RWPE2 (cell line): ENCODE measurements around the gene LILRA1.
"Not testable (repeated sequence)": the region's sequence is repeated elsewhere in the genome, so short reads cannot be mapped to it uniquely, and the experiment has no call there.

Experiments
- ATAC-seq: fragments of 200-7000 bp; cut with Tn5 transposase; 3 replicates; pipeline ENCODE4 v1.9.1; 2021; ENCODE audit warnings: low read depth
- DNase-seq: peaks from one replicate; pipeline ENCODE4 v3.0.0-alpha.2; 2020; ENCODE audit warnings: low spot score
- H3K27ac ChIP-seq: fragments of 450-650 bp; 2 replicates; pipeline ENCODE4 v1.5.1; 2017; ENCODE audit warnings: mild to moderate bottlenecking; ENCODE audit not compliant: poor library complexity, severe bottlenecking
- H3K27me3 ChIP-seq: fragments of 250-450 bp; sonication (Bioruptor Pico); 2 replicates; pipeline ENCODE4 v1.5.1; 2021; ENCODE audit warnings: mild to moderate bottlenecking, moderate library complexity; ENCODE audit not compliant: insufficient read depth, poor library complexity, severe bottlenecking
- H3K36me3 ChIP-seq: fragments of 250-450 bp; sonication (Bioruptor Pico); 2 replicates; pipeline ENCODE4 v1.5.1; 2020; ENCODE audit warnings: low read depth, mild to moderate bottlenecking, moderate library complexity
- H3K4me1 ChIP-seq: fragments of 250-450 bp; sonication (Bioruptor Pico); 2 replicates; pipeline ENCODE4 v1.5.1; 2021; ENCODE audit warnings: mild to moderate bottlenecking, moderate library complexity; ENCODE audit not compliant: insufficient read depth, poor library complexity, severe bottlenecking
- H3K4me3 ChIP-seq: fragments of 250-450 bp; sonication (Bioruptor Pico); 2 replicates; pipeline ENCODE4 v1.5.1; 2021; ENCODE audit warnings: mild to moderate bottlenecking, moderate library complexity; ENCODE audit not compliant: severe bottlenecking
- H3K9me3 ChIP-seq: fragments of 250-450 bp; sonication (Bioruptor Pico); 2 replicates; pipeline ENCODE4 v1.5.1; 2021; ENCODE audit warnings: mild to moderate bottlenecking, moderate library complexity; ENCODE audit not compliant: severe bottlenecking
- CTCF ChIP-seq: fragments of 450-650 bp; IDR thresholded peaks from one replicate; pipeline ENCODE4 v1.5.1; 2017; ENCODE audit warnings: mild to moderate bottlenecking, moderate library complexity; ENCODE audit not compliant: poor library complexity, severe bottlenecking

LILRA1 gene

GRCh38 chr19:54576411-54576976, 16.9 kb upstream of the LILRA1 start:
- Histone ChIP-seq H3K9me3 (no peaks in the 10 kb centered on the region), H3K4me1 (no peaks in the 10 kb centered on the region), H3K27ac (no peak overlapping the region), H3K4me3 (no peak overlapping the region), H3K36me3 (no peaks in the 10 kb centered on the region), H3K27me3 (no peaks in the 10 kb centered on the region)
- no peak for DNase-seq
- no peak for TF ChIP-seq CTCF
- ATAC-seq = no peak

- no peaks in the 10 kb centered on the region for H3K36me3 ChIP-seq
- H3K4me1 ChIP-seq = no peaks in the 10 kb centered on the region
- ATAC-seq (no peak), DNase-seq (no peak)
- H3K4me3 ChIP-seq = no peak overlapping the region
- no peak for TF ChIP-seq CTCF
- no peak overlapping the region for H3K27ac ChIP-seq
- no peaks in the 10 kb centered on the region for H3K27me3 ChIP-seq
- no peaks in the 10 kb centered on the region for H3K9me3 ChIP-seq
Measured at GRCh38 chr19:54577334-54577733, 16.1 kb upstream of the LILRA1 start.

GRCh38 chr19:54578268-54578667, 15.2 kb upstream of the LILRA1 start:
- not testable (repeated sequence) for H3K27me3 ChIP-seq, ATAC-seq, H3K4me1 ChIP-seq, H3K36me3 ChIP-seq, H3K27ac ChIP-seq, H3K9me3 ChIP-seq, H3K4me3 ChIP-seq, DNase-seq

GRCh38 chr19:54586397-54586796, 7.0 kb upstream of the LILRA1 start:
- H3K27ac ChIP-seq = no peak overlapping the region
- no peak for ATAC-seq
- TF ChIP-seq CTCF = no peak
- no peaks in the 10 kb centered on the region for H3K9me3 ChIP-seq
- DNase-seq = no peak
- H3K4me1 ChIP-seq = no peaks in the 10 kb centered on the region
- H3K4me3 ChIP-seq = no peak overlapping the region
- H3K36me3 ChIP-seq = no peaks in the 10 kb centered on the region
- H3K27me3 ChIP-seq = no peaks in the 10 kb centered on the region

- TF ChIP-seq CTCF = no peak
- no peaks in the 10 kb centered on the region for H3K27me3 ChIP-seq
- no peaks in the 10 kb centered on the region for H3K36me3 ChIP-seq
- H3K4me3 ChIP-seq = no peak overlapping the region
- no peak overlapping the region for H3K27ac ChIP-seq
- ATAC-seq (no peak), DNase-seq (no peak)
- no peaks in the 10 kb centered on the region for H3K4me1 ChIP-seq
- no peaks in the 10 kb centered on the region for H3K9me3 ChIP-seq
Measured at GRCh38 chr19:54587026-54587425, 6.4 kb upstream of the LILRA1 start.

- H3K36me3 ChIP-seq, H3K4me3 ChIP-seq, ATAC-seq, DNase-seq, H3K9me3 ChIP-seq, H3K4me1 ChIP-seq, H3K27me3 ChIP-seq, H3K27ac ChIP-seq: not testable (repeated sequence)
Measured at GRCh38 chr19:54593931-54594626, 647 bp downstream of the LILRA1 start.
